Body of pancreas (tissue), 4 donors: Measurements from ENCODE around the gene ARRB1.

ENCODE experiments used
- POLR2A ChIP-seq, 3 donors: fragments of 450-650 bp; IDR thresholded peaks; one replicate each; pipeline ENCODE4 v1.6.1; 2016; ENCODE audit warnings: antibody characterized with exemption in 3 of 3, mild to moderate bottlenecking in 2 of 3
- TF ChIP-seq, protein P1 (sequence below), 7 experiments: fragments of 450-650 bp in 4 of 7; fragments of 200-600 bp in 3 of 7; sonication (generic) in 3 of 7; IDR thresholded peaks; one replicate each; pipeline ENCODE4 v1.5.1; 2016 to 2019; ENCODE audit warnings: antibody characterized with exemption in 7 of 7

DNA sequence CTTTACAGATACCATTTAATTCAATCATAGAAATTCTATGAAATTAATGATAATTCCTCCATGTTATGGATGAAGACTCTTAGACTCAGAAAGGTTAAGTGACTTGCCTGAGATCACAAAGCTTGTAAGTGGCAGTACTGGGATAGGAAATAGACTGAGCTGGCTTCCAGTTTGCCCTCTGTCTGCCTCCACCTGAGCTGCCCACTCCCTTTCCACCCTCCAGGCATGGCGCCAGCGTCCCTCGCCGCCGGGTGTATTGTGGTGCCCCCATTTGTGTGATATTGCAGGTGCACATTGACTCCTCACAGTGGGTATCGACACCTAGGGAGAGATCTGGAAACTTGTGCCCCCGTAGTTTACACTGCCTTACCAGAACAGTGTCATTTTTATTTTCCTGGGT is 38.5 kb upstream of the ARRB1 start:
- TF ChIP-seq, protein P1, sequence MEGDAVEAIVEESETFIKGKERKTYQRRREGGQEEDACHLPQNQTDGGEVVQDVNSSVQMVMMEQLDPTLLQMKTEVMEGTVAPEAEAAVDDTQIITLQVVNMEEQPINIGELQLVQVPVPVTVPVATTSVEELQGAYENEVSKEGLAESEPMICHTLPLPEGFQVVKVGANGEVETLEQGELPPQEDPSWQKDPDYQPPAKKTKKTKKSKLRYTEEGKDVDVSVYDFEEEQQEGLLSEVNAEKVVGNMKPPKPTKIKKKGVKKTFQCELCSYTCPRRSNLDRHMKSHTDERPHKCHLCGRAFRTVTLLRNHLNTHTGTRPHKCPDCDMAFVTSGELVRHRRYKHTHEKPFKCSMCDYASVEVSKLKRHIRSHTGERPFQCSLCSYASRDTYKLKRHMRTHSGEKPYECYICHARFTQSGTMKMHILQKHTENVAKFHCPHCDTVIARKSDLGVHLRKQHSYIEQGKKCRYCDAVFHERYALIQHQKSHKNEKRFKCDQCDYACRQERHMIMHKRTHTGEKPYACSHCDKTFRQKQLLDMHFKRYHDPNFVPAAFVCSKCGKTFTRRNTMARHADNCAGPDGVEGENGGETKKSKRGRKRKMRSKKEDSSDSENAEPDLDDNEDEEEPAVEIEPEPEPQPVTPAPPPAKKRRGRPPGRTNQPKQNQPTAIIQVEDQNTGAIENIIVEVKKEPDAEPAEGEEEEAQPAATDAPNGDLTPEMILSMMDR (IDR thresholded peaks at IDR 0.05): no peak
- TF ChIP-seq POLR2A (IDR thresholded peaks at IDR 0.05): no peak
